ENCODE measurements around the gene SCRN1. TPM values are rescaled to one million over a fixed set of nuclear protein-coding genes. Genes with fewer than 3 reads are reported as not detected.

SCRN1 gene
- total RNA-seq, 1 experiment from 2014 or later = 96.2 TPM

- Mint-ChIP-seq H3K36me3 (peaks cover 46% of the 10 kb centered on the region), H3K27me3 (ENCODE audit: low read depth) (no peaks in the 10 kb centered on the region), H3K9me3 (no peaks in the 10 kb centered on the region), H3K27ac (no peak overlapping the region; the same call in 1 of the 2 replicates), H3K4me3 (no peak overlapping the region), H3K4me1 (peaks cover 36% of the 10 kb centered on the region)
- ATAC-seq (no peak), DNase-seq (ENCODE audit: low spot score) (no peak)
- TF ChIP-seq RELA (CRISPR knock-in tag; IDR thresholded peaks at IDR 0.05; ENCODE audit: borderline replicate concordance) (no peak), TEAD1 (CRISPR knock-in tag; IDR thresholded peaks at IDR 0.05) (no peak), TCF7 (CRISPR knock-in tag; IDR thresholded peaks at IDR 0.05; ENCODE audit: low read depth) (no peak), ZNF396 (CRISPR knock-in tag; IDR thresholded peaks at IDR 0.05; ENCODE audit: borderline replicate concordance) (no peak), ZNF317 (CRISPR knock-in tag; IDR thresholded peaks at IDR 0.05; ENCODE audit: borderline replicate concordance, low read depth) (no peak), FOXP4 (CRISPR knock-in tag; IDR thresholded peaks at IDR 0.05) (no peak), ZBTB21 (CRISPR knock-in tag; IDR thresholded peaks at IDR 0.05; ENCODE audit: borderline replicate concordance) (no peak), FOXP1 (CRISPR knock-in tag; IDR thresholded peaks at IDR 0.05; ENCODE audit: borderline replicate concordance) (no peak), ZNF416 (CRISPR knock-in tag; IDR thresholded peaks at IDR 0.05) (no peak)
- TF ChIP-seq, protein P1, sequence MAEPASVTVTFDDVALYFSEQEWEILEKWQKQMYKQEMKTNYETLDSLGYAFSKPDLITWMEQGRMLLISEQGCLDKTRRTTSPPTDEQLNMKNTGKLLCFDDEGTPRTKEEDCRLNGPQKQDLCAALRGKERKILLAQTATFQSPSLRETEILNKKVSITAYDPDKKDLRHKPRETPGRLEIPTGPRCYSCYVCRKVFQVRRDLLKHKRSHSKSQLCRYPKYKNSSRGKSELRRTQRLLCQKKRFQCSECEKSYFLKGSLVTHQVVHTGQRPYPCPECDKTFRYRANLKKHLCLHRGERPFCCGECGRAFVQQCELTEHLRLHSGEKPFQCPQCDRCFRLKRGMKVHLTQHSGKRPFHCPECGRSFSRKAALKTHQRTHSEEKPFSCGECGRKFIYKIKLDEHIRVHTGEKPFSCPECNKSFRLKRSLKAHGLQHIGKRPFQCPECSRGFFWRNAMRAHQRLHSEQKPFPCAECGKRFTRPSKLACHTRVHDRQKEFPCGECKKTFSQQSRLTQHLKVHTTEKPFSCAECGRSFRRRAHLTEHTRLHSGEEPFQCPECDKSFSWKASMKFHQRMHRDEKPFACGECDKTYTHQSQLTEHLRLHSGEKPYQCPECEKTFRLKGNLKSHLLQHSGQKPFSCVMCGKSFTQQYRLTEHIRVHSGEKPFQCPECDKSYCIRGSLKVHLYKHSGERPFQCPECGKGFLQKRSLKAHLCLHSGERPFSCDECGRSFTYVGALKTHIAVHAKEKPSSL (CRISPR knock-in tag; conservative IDR thresholded peaks at IDR 0.05) = no peak
- TF ChIP-seq, protein P2, sequence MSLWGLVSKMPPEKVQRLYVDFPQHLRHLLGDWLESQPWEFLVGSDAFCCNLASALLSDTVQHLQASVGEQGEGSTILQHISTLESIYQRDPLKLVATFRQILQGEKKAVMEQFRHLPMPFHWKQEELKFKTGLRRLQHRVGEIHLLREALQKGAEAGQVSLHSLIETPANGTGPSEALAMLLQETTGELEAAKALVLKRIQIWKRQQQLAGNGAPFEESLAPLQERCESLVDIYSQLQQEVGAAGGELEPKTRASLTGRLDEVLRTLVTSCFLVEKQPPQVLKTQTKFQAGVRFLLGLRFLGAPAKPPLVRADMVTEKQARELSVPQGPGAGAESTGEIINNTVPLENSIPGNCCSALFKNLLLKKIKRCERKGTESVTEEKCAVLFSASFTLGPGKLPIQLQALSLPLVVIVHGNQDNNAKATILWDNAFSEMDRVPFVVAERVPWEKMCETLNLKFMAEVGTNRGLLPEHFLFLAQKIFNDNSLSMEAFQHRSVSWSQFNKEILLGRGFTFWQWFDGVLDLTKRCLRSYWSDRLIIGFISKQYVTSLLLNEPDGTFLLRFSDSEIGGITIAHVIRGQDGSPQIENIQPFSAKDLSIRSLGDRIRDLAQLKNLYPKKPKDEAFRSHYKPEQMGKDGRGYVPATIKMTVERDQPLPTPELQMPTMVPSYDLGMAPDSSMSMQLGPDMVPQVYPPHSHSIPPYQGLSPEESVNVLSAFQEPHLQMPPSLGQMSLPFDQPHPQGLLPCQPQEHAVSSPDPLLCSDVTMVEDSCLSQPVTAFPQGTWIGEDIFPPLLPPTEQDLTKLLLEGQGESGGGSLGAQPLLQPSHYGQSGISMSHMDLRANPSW (CRISPR knock-in tag; conservative IDR thresholded peaks at IDR 0.05; ENCODE audit: low read depth) = no peak
- CTCF ChIA-PET = interaction anchor here (1.0 to 2.8 kb wide), 2 partner anchors 107 to 366 kb away, joined by 3 to 10 read pairs; no protein-coding TSS in a partner anchor
- POLR2A ChIA-PET = no interaction called here
Measured at GRCh38 chr7:29955075-29955792, 34.4 kb downstream of the SCRN1 start.

DNA sequence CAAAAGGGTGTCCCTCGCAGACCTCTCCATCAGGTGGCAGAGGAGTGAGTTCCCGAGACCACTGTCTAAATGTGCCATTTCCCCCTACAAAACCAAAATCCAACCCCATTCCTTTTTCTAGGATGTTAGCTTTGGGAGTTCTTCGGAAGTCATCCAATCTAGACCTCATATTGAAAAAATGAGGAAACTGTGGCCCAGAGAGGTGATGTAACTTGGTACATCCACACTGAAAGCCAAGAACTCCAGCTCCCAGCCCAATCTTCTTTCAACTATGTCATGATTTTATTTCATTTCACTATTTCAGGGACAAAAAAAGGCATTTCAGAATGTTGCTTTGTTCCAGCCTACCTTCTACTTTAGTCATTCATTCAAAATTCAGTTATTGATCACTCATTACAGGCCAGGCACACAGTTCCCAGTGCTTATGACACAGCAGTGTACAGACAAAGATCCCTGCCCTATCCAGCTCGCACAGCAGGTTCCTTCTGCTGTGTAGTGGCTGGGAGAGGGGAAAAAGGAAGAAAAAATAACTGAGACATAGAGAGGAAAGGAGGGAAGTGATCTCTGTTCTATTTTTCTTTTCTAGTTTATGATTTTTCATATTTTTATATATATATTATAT is 35.8 kb downstream of the SCRN1 start:
- no peak for DNase-seq (ENCODE audit: low spot score)
- H3K4me1 Mint-ChIP-seq = peaks cover 31% of the 10 kb centered on the region
- ChIA-PET CTCF (interaction anchor here (1.4 to 2.8 kb wide), 2 partner anchors 108 kb away, joined by 6 to 10 read pairs; no protein-coding TSS in a partner anchor), POLR2A (no interaction called here)
- peaks cover 43% of the 10 kb centered on the region for H3K36me3 Mint-ChIP-seq
- no peaks in the 10 kb centered on the region for H3K9me3 Mint-ChIP-seq
- ATAC-seq = no peak
- no peak overlapping the region for H3K4me3 Mint-ChIP-seq
- no peaks in the 10 kb centered on the region for H3K27me3 Mint-ChIP-seq (ENCODE audit: low read depth)
- H3K27ac Mint-ChIP-seq = no peak overlapping the region
- TF ChIP-seq, protein P3, sequence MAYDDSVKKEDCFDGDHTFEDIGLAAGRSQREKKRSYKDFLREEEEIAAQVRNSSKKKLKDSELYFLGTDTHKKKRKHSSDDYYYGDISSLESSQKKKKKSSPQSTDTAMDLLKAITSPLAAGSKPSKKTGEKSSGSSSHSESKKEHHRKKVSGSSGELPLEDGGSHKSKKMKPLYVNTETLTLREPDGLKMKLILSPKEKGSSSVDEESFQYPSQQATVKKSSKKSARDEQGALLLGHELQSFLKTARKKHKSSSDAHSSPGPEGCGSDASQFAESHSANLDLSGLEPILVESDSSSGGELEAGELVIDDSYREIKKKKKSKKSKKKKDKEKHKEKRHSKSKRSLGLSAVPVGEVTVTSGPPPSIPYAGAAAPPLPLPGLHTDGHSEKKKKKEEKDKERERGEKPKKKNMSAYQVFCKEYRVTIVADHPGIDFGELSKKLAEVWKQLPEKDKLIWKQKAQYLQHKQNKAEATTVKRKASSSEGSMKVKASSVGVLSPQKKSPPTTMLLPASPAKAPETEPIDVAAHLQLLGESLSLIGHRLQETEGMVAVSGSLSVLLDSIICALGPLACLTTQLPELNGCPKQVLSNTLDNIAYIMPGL (CRISPR knock-in tag; IDR thresholded peaks at IDR 0.05) = no peak
- TF ChIP-seq E2F4 (CRISPR knock-in tag; IDR thresholded peaks at IDR 0.05; ENCODE audit: borderline replicate concordance, low read depth) (no peak), TEAD4 (CRISPR knock-in tag; IDR thresholded peaks at IDR 0.05) (no peak), HMGA2 (CRISPR knock-in tag; IDR thresholded peaks at IDR 0.05) (no peak), ESRRA (CRISPR knock-in tag; IDR thresholded peaks at IDR 0.05; ENCODE audit: borderline replicate concordance) (no peak), ZNF532 (CRISPR knock-in tag; IDR thresholded peaks at IDR 0.05; ENCODE audit: borderline replicate concordance) (no peak)
- TF ChIP-seq, protein P4, sequence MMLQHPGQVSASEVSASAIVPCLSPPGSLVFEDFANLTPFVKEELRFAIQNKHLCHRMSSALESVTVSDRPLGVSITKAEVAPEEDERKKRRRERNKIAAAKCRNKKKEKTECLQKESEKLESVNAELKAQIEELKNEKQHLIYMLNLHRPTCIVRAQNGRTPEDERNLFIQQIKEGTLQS (CRISPR knock-in tag; conservative IDR thresholded peaks at IDR 0.05) = no peak
